22Rv1 (cell line): ENCODE data around the gene PDRG1.

ENCODE experiments used
- CTCF ChIP-seq: fragments of 450-650 bp; IDR thresholded peaks from 2 replicates; pipeline ENCODE4 v1.5.1; 2017; ENCODE audit warnings: mild to moderate bottlenecking
- ZFX ChIP-seq: fragments of 450-650 bp; IDR thresholded peaks from 2 replicates; pipeline ENCODE4 v1.6.1; 2017; ENCODE audit warnings: antibody characterized with exemption, borderline replicate concordance

DNA sequence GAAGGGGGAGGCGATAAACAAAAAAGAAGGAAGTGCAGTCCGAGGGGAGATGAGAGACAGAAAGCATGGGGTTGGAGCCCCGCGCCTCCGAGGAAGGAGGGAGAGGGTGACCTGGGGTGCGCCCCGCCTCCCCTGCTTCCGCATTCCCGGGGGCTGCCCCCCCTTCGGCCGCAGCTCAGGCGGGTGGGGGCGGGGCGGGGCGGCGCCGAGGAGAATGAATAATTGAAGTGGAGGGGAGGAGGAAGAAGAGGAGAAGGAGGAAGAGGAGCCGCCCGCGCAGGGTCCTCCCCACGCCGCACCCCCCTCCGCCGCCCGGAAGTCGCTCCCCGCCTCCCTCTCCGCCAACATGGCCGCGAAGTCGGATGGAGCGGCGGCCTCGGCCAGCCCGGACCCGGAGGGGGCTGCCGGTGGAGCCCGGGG is 16.0 kb upstream of the PDRG1 start, which contains the start of gene XKR7:
- TF ChIP-seq CTCF (no peak), ZFX (no peak)
